ENCODE results near the gene ASCL2. TPM values are rescaled to one million over a fixed set of nuclear protein-coding genes. Genes with fewer than 3 reads are reported as not detected.
A peak's percentile ranks its signal among the peaks of the same experiment; 100 is the strongest.

Gene ASCL2
- total RNA-seq, 1 donor, result not detected

DNA sequence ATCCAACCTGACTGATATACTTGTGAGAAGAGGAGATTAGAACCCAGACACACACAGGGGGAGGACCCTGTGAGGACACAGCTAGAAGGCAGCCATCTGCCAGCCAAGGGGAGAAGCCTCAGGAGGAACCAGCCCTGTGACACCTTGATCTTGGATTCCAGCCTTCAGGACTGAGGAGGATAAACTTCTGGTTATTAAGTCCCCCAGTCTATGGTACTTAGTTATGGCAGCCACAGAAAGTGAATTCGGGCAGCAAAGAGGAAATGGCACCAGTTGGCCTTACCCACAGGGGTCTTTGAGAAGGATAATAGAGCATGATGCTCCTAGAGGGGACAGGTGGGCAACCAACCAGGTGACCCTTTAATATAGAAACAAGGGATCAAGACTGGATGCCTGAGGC is 49.4 kb downstream of the ASCL2 start:
- H2AFZ ChIP-seq (ENCODE audit: low read length), result no peak overlapping the region
- no peaks in the 10 kb centered on the region for H3K4me1 ChIP-seq (ENCODE audit: insufficient read depth, low read length)
- H3K36me3 ChIP-seq (ENCODE audit: insufficient read depth, low read length), result no peaks in the 10 kb centered on the region
- DNase-seq (ENCODE audit: insufficient read length, low spot score, missing footprints), result no peak
- H3K4me2 ChIP-seq (ENCODE audit: insufficient read depth, low read length), result no peak overlapping the region
- no peak overlapping the region for H3K4me3 ChIP-seq (ENCODE audit: insufficient read depth, low read length)
- H4K20me1 ChIP-seq (ENCODE audit: insufficient read depth, low read length), result no peaks in the 10 kb centered on the region
- no peak for TF ChIP-seq CTCF (IDR thresholded peaks at IDR 0.05; ENCODE audit: extremely low read depth, low read depth, low read length)
- H3K27me3 ChIP-seq (ENCODE audit: insufficient read depth, low read length), result peaks cover 37% of the 10 kb centered on the region
- H3K79me2 ChIP-seq (ENCODE audit: insufficient read depth, low read length), result no peaks in the 10 kb centered on the region
- no peak overlapping the region for H3K27ac ChIP-seq (ENCODE audit: low read depth, low read length)
- H3K9me3 ChIP-seq (ENCODE audit: low read depth, low read length), result no peaks in the 10 kb centered on the region

DNA sequence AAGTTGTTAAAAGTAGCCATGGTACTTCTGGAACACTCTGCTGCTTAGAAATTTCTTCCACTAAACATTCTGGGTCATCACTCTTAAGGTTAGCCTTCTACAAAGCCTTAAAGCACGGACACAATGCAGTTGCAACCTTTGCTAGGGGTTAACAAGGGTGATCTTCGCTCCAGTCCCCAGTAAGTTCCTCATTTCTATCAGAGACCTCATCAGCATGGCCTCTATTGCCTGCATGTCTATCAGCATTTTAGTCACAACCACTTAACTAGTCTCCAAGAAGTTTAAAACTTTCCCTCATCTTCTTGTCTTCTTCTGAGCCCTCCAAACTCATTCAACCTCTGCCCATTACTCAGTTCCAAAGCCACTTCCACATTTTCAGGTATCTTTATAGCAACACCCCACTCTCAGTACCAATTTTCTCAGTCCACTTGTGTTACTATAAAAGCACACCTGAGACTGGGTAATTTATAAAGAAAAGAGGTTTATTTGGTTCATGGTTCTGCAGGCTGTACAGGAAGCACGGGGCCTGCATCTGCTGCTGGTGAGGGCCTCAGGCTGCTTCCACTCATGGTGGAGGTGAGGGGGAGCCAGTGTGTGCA is 50.1 kb downstream of the ASCL2 start:
- Histone ChIP-seq H3K27ac (ENCODE audit: low read depth, low read length) (no peak overlapping the region), H3K4me2 (ENCODE audit: insufficient read depth, low read length) (no peak overlapping the region), H3K27me3 (ENCODE audit: insufficient read depth, low read length) (peaks cover 37% of the 10 kb centered on the region), H3K79me2 (ENCODE audit: insufficient read depth, low read length) (no peaks in the 10 kb centered on the region), H3K4me3 (ENCODE audit: insufficient read depth, low read length) (no peak overlapping the region), H3K4me1 (ENCODE audit: insufficient read depth, low read length) (no peaks in the 10 kb centered on the region), H4K20me1 (ENCODE audit: insufficient read depth, low read length) (no peaks in the 10 kb centered on the region), H2AFZ (ENCODE audit: low read length) (no peak overlapping the region), H3K9me3 (ENCODE audit: low read depth, low read length) (no peaks in the 10 kb centered on the region), H3K36me3 (ENCODE audit: insufficient read depth, low read length) (no peaks in the 10 kb centered on the region)
- no peak for DNase-seq (ENCODE audit: insufficient read length, low spot score, missing footprints)
- no peak for TF ChIP-seq CTCF (IDR thresholded peaks at IDR 0.05; ENCODE audit: extremely low read depth, low read depth, low read length)

- Histone ChIP-seq H3K36me3 (ENCODE audit: insufficient read depth, low read length) (no peaks in the 10 kb centered on the region), H3K9me3 (ENCODE audit: low read depth, low read length) (no peaks in the 10 kb centered on the region), H3K4me3 (ENCODE audit: insufficient read depth, low read length) (no peak overlapping the region), H2AFZ (ENCODE audit: low read length) (no peak overlapping the region), H3K27me3 (ENCODE audit: insufficient read depth, low read length) (peaks cover 37% of the 10 kb centered on the region), H3K27ac (ENCODE audit: low read depth, low read length) (no peak overlapping the region), H3K4me1 (ENCODE audit: insufficient read depth, low read length) (no peaks in the 10 kb centered on the region), H4K20me1 (ENCODE audit: insufficient read depth, low read length) (no peaks in the 10 kb centered on the region), H3K79me2 (ENCODE audit: insufficient read depth, low read length) (no peaks in the 10 kb centered on the region), H3K4me2 (ENCODE audit: insufficient read depth, low read length) (no peak overlapping the region)
- peak; percentile 30 for DNase-seq (ENCODE audit: insufficient read length, low spot score, missing footprints)
- no peak for TF ChIP-seq CTCF (IDR thresholded peaks at IDR 0.05; ENCODE audit: extremely low read depth, low read depth, low read length)
These were observed 50.9 kb downstream of the ASCL2 start for GRCh38 chr11:2219318-2220017.

Other genes starting within 250 kb of the ASCL2 start
- gene IGF2, start 131.2 kb downstream of the ASCL2 start, total RNA-seq, result 53.9 and 68.8 TPM in 2 replicates
- gene INS, start 109.4 kb downstream of the ASCL2 start, total RNA-seq, result not detected in 2 replicates
- under 0.01 TPM in 1 of 2 replicates, not detected in the other for gene TH, start 98.8 kb downstream of the ASCL2 start, total RNA-seq
- gene C11orf21, start 31.3 kb upstream of the ASCL2 start, total RNA-seq, result 0.29 and 0.36 TPM in 2 replicates
- 0.59 and 1.4 TPM in 2 replicates for gene TSPAN32, start 31.4 kb upstream of the ASCL2 start, total RNA-seq
- 184 and 195 TPM in 2 replicates for gene CD81, start 106.7 kb upstream of the ASCL2 start, total RNA-seq
- gene TSSC4, start 130.2 kb upstream of the ASCL2 start, total RNA-seq, result 42.4 and 46.7 TPM in 2 replicates
- under 0.01 TPM in 1 of 2 replicates, not detected in the other for gene TRPM5, start 173.9 kb upstream of the ASCL2 start, total RNA-seq
- gene KCNQ1, start 174.4 kb upstream of the ASCL2 start, total RNA-seq, result not detected in 2 replicates

Data from osteoblast (primary cell).